Sigmoid colon (tissue), 7 donors: ENCODE measurements around the gene PUS1. TPM values are rescaled to one million over a fixed set of nuclear protein-coding genes. Genes with fewer than 3 reads are reported as not detected.

ENCODE experiments used
- DNase-seq: peaks from one replicate; pipeline ENCODE4 v3.0.0-alpha.2; 2019
- H3K27ac ChIP-seq, 4 donors: fragments of 200-600 bp; sonication (generic); one replicate each; pipeline ENCODE4 v1.5.1; 2016 to 2019; ENCODE audit warnings: mild to moderate bottlenecking in 1 of 4
- H3K27me3 ChIP-seq, 3 donors: fragments of 200-600 bp; sonication (generic); one replicate each; pipeline ENCODE4 v1.5.1; 2019; ENCODE audit warnings: mild to moderate bottlenecking in 1 of 3
- H3K36me3 ChIP-seq, 4 donors: fragments of 200-600 bp; sonication (generic); one replicate each; pipeline ENCODE4 v1.5.1; 2016 to 2019
- H3K4me1 ChIP-seq, 4 donors: fragments of 200-600 bp; sonication (generic); one replicate each; pipeline ENCODE4 v1.5.1; 2017 to 2019
- H3K4me3 ChIP-seq, 4 donors: fragments of 200-600 bp; sonication (generic); one replicate each; pipeline ENCODE4 v1.5.1; 2017 to 2019; ENCODE audit warnings: mild to moderate bottlenecking in 2 of 4, moderate library complexity in 1 of 4
- H3K9me3 ChIP-seq, 4 donors: fragments of 200-600 bp in 3 of 4; sonication (generic) in 3 of 4; one replicate each; pipeline versions ENCODE4 v1.5.1 to v1.6.1; 2013 to 2019
- CTCF ChIP-seq, 4 experiments: fragments of 450-650 bp in 3 of 4; fragments of 200-600 bp in 1 of 4; IDR thresholded peaks; one replicate each; pipeline ENCODE4 v1.5.1; 2016 to 2019; ENCODE audit warnings: antibody characterized with exemption in 4 of 4, mild to moderate bottlenecking in 3 of 4, moderate library complexity in 2 of 4
- EP300 ChIP-seq, 4 donors: sonication (generic); formaldehyde crosslinking; IDR thresholded peaks; one replicate each; pipeline ENCODE4 v1.6.1; 2017; ENCODE audit warnings: antibody characterized with exemption in 4 of 4
- POLR2A ChIP-seq, 2 donors: fragments of 450-650 bp; IDR thresholded peaks; one replicate each; pipeline ENCODE4 v1.6.1; 2016; ENCODE audit warnings: antibody characterized with exemption in 2 of 2, mild to moderate bottlenecking in 2 of 2, moderate library complexity in 2 of 2
- POLR2AphosphoS5 ChIP-seq, 4 donors: sonication (generic); formaldehyde crosslinking; IDR thresholded peaks; one replicate each; pipeline ENCODE4 v1.6.1; 2017; ENCODE audit warnings: antibody characterized with exemption in 4 of 4
- WGBS, 2 donors: extraction: QIAGEN DNeasy Blood & Tissue Kit; methylation state at CpG; one replicate each; pipeline ENCODE4 v1.1.7; 2013; 5-methylcytosine and 5-hydroxymethylcytosine counted together
- intact Hi-C: fragments of 100-400 bp; cut with DNase I; formaldehyde crosslinking; loops from one replicate; pipeline ENCODE4 v1.15.1; 2023
- polyA plus RNA-seq, 3 donors: library from polyadenylated mRNA; stranded (reverse); fragments of 200-250 nt; gene quantifications; one replicate each; pipeline ENCODE4 v1.2.3, GENCODE V29; 2013
- total RNA-seq, 4 donors: library from RNA; depleted of rRNA; stranded (reverse); fragments of >200 nt; gene quantifications; one replicate each; pipeline ENCODE4 v1.1.0, GENCODE V29; 2016
- donor health status: healthy with polysubstance abuse.
- donor health status: Bipolar disorder and iron deficiency.
- donor health status: healthy.

PUS1 gene
- total and polyA plus RNA-seq, 7 donors, result 7.6 to 33.8 (median 9.1) TPM

GRCh38 chr12:131942671-131943070, 13.6 kb downstream of the PUS1 start:
- peaks cover 0 to 55% (median 14%) of the 10 kb centered on the region in 4 donors for H3K36me3 ChIP-seq
- intact Hi-C loops, result no loop called here
- 94 to 95% methylated on average over 12 of the region's 12 CpGs for WGBS, 2 donors
- no peaks in the 10 kb centered on the region for H3K9me3 ChIP-seq
- H3K4me1 ChIP-seq, result no peaks in the 10 kb centered on the region
- TF ChIP-seq EP300 (IDR thresholded peaks at IDR 0.05) (no peak), POLR2A (IDR thresholded peaks at IDR 0.05) (no peak), CTCF (IDR thresholded peaks at IDR 0.05) (no peak), POLR2AphosphoS5 (IDR thresholded peaks at IDR 0.05) (no peak)
- no peaks in the 10 kb centered on the region for H3K27me3 ChIP-seq
- no peak overlapping the region for H3K27ac ChIP-seq
- peak; percentile 54 for DNase-seq
- no peak overlapping the region for H3K4me3 ChIP-seq

GRCh38 chr12:131943389-131943788, 14.3 kb downstream of the PUS1 start:
- intact Hi-C loops, result no loop called here
- peak; percentile 42 for DNase-seq
- no peaks in the 10 kb centered on the region for H3K9me3 ChIP-seq
- 95 to 96% methylated on average over 8 of the region's 8 CpGs for whole genome bisulfite sequencing, 2 donors
- no peak overlapping the region for H3K4me3 ChIP-seq
- TF ChIP-seq CTCF (IDR thresholded peaks at IDR 0.05) (no peak), EP300 (IDR thresholded peaks at IDR 0.05) (no peak), POLR2AphosphoS5 (IDR thresholded peaks at IDR 0.05) (no peak), POLR2A (IDR thresholded peaks at IDR 0.05) (no peak)
- no peak overlapping the region for H3K27ac ChIP-seq
- H3K36me3 ChIP-seq, result peaks cover 0 to 55% (median 14%) of the 10 kb centered on the region in 4 donors
- H3K4me1 ChIP-seq, result peaks cover 0 to 3% (median 0%) of the 10 kb centered on the region in 4 donors
- H3K27me3 ChIP-seq, result no peaks in the 10 kb centered on the region

GRCh38 chr12:131943876-131944275, 14.8 kb downstream of the PUS1 start:
- DNase-seq, result peak; percentile 39
- Histone ChIP-seq H3K27me3 (no peaks in the 10 kb centered on the region), H3K4me1 (peaks cover 0 to 7% (median under 1%) of the 10 kb centered on the region in 4 donors), H3K9me3 (no peaks in the 10 kb centered on the region), H3K27ac (no peak overlapping the region), H3K36me3 (peaks cover 0 to 55% (median 14%) of the 10 kb centered on the region in 4 donors), H3K4me3 (no peak overlapping the region)
- 97% methylated on average over 10 of the region's 10 CpGs for WGBS, 2 donors
- TF ChIP-seq POLR2AphosphoS5 (IDR thresholded peaks at IDR 0.05) (no peak), EP300 (IDR thresholded peaks at IDR 0.05) (no peak), CTCF (IDR thresholded peaks at IDR 0.05) (no peak)
- intact Hi-C loops, result no loop called here

GRCh38 chr12:131944601-131945251, 15.7 kb downstream of the PUS1 start:
- Histone ChIP-seq H3K27me3 (no peaks in the 10 kb centered on the region), H3K27ac (no peak overlapping the region), H3K9me3 (no peaks in the 10 kb centered on the region), H3K36me3 (peaks cover 0 to 48% (median 14%) of the 10 kb centered on the region in 4 donors), H3K4me1 (peaks cover 0 to 13% (median 4%) of the 10 kb centered on the region in 4 donors), H3K4me3 (no peak overlapping the region)
- WGBS, 2 donors, result 92 to 96% methylated on average over 35 of the region's 35 CpGs
- TF ChIP-seq POLR2AphosphoS5 (IDR thresholded peaks at IDR 0.05) (no peak), POLR2A (IDR thresholded peaks at IDR 0.05) (no peak), EP300 (IDR thresholded peaks at IDR 0.05) (no peak), CTCF (IDR thresholded peaks at IDR 0.05) (no peak)
- peak; percentile 64 for DNase-seq
- intact Hi-C loops, result loop anchor here (5.0 kb wide), 2 partner anchors 112 to 1072 kb away; partner anchors contain the start of gene RAN
